GM19240 (cell line): Measurements from ENCODE around the gene CYP4X1.
"Not testable (repeated sequence)": the region's sequence is repeated elsewhere in the genome, so short reads cannot be mapped to it uniquely, and the experiment has no call there.

Source experiments
- DNase-seq: peaks from one replicate; pipeline ENCODE4 v3.0.0; 2011; ENCODE audit warnings: low spot score; ENCODE audit not compliant: insufficient read length

CYP4X1 gene

GRCh38 chr1:47069080-47069479, 45.6 kb downstream of the CYP4X1 start:
- DNase-seq = not testable (repeated sequence)

GRCh38 chr1:47069509-47069908, 46.0 kb downstream of the CYP4X1 start:
- not testable (repeated sequence) for DNase-seq

GRCh38 chr1:47089356-47089755, 65.9 kb downstream of the CYP4X1 start:
- not testable (repeated sequence) for DNase-seq

- not testable (repeated sequence) for DNase-seq
Observed at GRCh38 chr1:47091476-47091875, 68.0 kb downstream of the CYP4X1 start.
